Cerebellar nuclear complex (tissue), 1 donor: ENCODE data around the gene PTCH1.

Experiments
- DNase-seq, 2 experiments: peaks; one replicate each; lab custom pipeline; 2025; lab: John Stamatoyannopoulos, UW

The PTCH1 gene

DNA sequence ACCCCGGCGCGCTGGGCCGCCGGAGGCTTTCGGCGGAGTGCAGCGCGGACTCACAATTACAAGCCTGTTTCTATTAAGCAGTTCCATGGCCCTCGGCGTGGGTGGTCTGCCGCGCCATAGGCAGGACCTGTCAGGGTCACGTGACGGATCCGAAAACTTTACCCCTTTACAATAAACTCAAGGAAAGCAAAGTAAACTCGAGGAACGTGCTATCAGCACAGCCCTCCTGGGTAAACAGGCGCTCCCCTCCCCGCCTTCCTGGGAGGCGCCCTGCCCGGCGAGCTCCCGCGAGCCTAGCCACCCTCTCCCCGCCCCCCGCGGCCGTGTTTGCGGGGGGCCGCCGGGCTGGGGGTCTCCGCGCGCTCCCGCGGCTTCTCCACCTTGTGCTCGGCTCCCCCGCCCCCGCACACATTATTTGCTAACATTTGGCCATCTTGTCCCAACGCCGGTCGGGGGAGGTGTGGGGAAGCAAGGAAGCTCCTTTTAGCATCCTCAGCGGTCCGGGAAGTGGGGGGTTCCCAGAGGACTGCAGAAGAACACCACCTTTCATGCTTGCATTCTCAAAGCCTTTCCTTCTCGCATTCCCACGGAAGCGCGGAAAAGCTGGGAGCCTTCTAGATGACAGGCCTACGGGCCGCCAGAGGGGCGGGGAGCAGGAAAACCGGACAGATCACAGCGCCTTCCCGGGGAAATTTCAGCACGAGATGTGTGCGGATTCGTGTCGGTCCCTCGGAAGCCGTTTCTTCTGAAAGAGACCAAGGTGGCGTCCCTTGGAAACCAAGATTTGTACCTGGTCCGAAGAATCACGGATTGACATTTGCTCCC, at the start of gene PTCH1:
Gene PTCH1 (minus strand): TSS at position 238 of the 825 bp plus-strand sequence.
- DNase-seq, result peak in 1 of 2 experiments; percentile 24

DNA sequence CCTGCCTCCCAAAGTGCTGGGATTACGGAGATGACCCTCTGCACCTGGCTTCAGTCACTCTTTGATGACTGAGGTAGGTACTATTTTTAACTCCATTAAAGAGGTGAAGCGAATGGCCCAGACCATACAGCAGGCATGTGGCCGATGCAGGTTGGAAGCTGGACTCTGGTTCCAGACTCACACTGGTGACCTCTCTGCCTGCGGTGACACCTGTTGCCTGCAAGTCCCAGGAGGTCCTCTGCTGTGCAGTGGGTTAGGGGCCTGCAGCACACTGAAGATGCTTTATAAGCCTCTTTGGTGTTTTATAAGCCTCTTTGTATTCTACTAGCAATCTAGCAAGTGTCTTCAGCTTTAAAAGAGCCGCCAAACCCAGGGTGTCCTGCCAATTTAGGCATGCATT, 49.2 kb upstream of the PTCH1 start:
- no peak for DNase-seq

DNA sequence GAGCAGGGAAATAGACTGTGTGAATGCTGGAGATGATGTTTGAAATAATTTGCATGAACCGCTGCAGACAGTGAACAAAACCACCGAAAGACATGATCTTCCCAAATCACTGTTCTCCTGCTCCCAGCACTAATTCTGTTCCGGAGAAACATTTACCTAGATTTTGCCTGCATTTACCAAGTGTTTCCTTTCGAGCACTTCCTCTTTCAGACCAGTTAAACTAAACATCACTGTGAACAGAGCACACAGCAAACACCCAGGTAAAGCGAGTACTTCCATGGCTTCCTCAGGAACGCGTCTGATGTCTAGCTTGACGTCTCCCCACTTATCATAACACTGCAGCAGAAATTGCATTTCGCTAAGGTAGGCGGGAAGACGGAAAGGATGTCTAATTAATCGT, 45.1 kb upstream of the PTCH1 start:
- DNase-seq, result no peak

DNA sequence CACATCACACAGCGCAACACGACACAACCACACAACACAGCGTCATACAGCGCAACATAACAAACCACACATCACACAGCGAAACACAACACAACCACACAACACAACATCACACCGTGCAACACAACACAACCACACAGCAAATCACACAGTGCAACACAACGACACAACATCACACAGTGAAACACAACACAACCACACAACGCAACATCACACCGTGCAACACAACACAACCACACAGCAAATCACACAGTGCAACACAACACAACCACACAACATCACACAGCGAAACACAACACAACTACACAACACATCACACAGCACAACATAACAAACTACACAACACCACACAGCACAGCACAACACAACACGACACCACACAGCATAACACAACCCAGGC, 40.4 kb upstream of the PTCH1 start:
- DNase-seq, result no peak

DNA sequence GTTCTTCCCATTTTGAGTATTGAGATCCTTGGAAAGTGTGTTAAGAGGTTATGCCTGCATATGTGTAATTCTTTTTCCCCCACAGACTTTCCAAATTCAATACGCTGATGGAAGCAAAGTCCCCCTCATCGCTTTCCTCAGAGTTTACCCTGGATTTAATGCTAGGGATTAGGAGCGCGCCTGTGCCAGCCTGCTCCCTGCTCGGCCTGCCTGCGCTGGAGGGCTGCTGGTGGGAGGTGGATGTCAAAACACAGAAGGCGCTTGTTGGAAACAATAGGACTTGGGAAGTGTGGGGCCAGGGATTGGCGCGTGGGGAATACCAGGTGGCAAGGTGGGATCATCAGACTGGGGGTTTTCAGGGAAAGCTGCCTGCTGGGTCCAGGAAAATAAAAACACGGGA, 39.8 kb upstream of the PTCH1 start:
- no peak for DNase-seq

DNA sequence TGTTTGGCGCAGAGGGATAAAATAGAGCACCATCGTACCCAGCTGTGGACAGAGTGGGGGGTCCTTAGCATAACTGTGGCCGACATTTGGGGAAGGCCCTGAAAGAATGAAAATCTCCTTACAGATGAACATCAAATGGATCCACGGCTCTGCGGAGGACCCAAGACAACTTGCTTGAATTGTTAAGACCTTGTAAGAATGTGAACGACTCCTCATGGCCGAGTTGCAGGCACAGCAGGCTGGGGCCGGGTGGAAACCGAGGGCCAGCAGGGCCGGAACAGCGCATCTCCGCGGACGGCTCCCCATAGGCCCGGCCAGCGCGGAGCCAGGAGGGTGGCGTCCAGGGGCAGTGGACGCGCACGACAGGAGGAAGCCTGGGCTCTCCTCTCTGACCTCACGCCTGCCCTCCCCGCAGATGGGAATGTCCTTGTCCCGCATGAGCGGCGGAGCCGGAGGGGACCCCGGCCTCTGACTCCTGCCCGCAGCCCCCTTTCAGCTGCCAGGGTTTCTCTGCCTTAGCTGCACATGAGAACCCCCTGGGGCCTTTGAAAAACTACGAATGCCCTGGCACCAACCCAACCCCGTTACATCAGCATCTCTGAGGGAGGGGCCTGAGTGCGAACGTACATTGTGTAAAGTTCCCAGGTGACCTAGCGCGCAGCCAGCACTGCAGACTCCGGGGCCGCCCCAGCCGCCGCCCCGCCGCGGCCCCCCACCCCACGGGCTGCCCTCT, 36.2 kb upstream of the PTCH1 start:
- DNase-seq, result no peak

DNA sequence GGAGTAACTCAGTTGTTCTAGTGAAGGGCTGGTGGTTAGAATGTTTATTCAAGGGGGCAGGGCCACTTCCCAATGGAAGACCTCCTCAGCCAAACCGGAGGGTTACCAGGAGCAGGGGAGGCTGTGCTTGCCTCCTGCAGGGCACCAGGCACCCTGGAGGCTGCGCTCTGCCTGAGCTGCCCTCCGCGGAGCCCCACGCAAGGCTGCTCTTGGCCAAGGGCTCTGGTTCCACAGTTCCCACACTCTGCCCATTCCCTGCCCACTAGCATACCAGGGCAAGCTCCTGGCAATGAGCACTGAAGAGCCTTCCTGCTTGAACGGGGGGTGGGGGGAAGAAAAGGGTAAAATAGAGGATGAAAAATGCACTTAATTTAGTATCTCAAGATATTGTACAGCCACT, 35.5 kb upstream of the PTCH1 start:
- DNase-seq, result no peak

DNA sequence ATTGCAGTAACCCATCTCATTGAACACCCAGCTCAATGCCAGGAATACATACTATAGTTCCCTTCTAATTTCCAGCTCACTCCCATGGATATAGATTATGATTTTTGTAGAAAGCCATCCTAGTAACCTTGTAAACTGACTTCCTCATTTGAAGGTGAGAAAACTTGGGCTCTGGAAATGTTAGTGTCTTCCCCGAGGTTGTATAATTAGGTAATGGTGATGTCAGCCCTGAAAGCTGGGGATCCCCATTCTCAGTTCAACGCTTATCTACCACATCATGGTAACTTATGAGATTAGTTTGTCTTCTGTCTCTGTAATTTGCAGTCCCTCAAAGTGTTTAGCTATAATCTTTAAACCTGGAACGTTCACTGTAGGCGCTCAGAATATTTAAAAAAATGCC, 34.6 kb upstream of the PTCH1 start:
- DNase-seq, result no peak

DNA sequence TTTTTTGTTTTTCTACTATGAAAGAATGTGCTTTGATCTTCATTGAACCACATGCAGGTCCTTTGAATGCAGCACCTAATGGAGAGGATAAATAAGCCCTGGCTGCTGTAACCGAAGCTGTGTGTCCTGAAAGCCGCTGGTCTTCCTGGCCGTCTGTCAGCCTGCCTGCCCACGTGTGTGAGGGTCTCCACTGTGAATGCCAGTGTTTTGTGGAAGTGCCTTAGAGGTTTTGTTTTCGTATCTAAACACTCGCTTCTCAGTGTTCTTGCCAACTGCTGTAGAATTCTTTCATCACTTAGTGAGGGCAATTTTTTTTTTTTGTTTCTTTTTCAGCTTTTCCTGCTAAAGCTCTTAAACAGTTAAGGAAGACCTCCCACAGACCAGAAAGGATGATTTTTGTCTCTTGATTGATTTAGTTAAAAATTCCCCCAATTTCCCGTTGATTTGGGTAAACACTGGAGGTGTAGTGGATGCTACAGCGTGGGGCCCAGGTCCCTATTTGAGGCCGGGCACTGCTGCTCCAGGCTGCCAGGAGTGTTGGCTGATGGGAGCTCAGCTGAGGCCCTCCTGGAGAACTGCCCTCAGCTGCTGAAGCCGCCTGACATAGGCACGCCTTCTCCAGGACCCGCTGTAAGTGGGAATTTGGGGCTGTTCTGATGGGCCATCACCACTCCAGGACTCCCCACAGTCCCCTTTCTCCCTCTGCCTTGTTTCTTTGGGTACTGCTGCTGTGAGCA, 29.2 kb upstream of the PTCH1 start:
- DNase-seq, result no peak

DNA sequence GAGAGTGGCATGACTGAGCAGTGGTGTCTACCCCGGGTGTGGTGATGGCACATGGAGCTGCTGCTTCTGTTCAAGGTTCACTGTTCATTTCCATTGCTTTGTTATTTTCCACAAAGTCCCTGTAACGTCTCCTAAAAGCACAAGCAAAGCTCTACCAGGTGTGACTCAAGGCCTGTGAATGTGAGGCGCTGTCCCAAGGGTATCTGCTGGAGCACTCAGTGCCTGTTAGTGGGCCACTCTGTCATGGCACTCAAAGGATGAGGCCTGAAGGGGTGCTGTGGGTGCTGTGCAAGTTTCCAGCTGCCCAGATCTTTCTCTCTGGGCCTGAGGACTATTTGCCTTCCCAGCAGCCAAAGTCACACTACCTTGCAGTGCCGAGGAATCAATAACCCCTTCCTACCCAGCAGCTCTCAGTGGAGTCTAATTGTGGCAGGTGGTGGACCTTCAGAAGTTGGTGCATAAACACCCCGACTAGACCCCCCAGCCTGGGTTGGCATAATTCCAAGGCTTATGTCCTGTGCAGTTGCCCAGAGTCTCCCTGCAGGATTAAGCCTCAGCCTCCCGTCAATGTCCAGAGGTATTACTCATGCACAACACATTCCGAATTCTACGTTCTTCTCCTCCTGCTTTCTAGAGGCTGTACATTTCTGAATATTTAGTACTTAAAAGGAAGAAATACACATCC, 17.4 kb upstream of the PTCH1 start:
- no peak for DNase-seq

DNA sequence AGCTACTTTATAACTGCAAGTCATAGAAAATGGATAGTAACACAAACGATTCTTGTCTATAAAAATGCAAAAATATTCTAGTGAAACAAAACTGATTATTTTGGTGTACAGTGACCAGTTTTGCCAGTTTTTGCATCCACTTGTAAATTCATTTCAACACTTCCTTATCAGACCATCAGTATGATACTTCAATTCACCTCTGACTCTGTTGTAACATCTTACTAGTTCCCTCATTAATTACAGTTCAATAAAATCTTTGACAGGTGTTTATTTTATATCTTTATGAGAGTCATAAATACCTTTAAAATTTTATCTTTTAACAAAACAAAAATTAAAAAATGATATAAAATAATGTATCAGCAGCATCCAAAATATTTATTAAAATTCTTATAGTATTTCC, 13.1 kb upstream of the PTCH1 start:
- DNase-seq, result no peak

DNA sequence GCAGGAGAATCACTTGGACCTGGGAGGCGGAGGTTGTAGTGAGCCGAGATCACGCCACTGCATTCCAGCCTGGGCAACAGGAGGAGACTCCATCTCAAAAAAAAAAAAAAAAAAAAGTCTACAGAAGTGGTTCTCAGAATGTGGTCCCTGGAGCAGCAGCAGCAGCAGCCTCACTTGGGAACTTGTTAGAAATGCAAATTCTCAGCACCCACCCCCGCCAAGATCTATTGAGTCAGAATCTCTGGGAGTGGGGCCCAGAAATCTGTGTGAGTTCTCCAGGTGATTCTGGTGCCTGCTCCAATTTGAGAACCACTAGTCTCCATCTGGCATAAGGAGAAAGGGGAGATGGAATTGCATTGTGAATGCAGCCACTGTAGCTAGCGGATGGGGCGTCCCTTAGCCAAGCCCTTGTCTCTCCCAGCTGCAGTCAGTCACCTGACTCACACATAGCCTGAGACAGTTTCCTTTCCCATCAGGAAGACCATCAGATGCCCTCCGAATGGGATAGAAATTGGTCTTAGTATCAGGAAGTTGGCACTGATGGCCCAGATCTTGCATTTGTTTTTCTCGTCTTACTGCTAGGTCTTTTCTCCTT, 12.2 kb upstream of the PTCH1 start:
- DNase-seq, result no peak

DNA sequence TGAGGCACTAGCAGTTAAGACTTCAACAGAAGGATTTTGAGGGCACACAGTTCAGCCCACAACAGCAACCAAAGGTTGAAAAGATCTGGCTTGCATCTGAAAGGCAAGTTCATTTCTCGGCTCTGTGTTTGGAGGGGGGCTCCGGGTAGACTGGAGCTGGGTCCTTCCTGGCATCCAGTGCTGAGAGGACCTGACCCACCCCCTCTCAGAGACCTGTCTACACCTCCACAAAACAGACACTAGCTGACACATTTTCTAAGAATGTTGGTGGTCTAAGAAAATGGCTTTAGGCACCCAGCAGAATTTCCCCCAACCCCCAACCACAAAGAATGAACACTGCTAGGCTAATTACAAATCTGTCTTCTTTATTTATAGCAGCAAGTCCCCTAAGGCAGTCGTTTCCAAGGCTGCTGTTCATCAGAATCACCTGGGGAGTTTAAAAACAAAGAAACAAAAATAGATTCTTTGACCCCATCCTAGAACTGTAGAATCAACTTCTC, 6.2 kb upstream of the PTCH1 start:
- DNase-seq, result no peak

DNA sequence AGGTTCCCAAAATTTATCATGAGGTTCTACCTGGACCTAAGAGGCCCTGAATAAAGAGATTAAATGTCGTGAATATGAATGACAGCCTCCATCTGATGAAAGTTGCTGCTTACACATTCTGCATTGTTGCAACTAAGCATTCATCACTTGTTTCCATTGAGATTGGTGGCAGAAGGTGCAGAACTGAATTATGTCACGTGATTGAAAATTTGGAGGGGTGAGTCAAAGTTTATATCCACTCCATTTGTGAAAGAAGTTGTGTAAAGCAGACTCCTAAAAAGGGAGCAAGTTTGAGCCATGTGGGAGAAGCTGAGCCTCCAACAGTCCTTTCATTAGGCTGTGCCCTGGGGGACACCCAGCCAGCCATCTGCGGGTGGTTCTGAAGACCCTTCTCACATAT, 4.9 kb upstream of the PTCH1 start:
- DNase-seq, result no peak

DNA sequence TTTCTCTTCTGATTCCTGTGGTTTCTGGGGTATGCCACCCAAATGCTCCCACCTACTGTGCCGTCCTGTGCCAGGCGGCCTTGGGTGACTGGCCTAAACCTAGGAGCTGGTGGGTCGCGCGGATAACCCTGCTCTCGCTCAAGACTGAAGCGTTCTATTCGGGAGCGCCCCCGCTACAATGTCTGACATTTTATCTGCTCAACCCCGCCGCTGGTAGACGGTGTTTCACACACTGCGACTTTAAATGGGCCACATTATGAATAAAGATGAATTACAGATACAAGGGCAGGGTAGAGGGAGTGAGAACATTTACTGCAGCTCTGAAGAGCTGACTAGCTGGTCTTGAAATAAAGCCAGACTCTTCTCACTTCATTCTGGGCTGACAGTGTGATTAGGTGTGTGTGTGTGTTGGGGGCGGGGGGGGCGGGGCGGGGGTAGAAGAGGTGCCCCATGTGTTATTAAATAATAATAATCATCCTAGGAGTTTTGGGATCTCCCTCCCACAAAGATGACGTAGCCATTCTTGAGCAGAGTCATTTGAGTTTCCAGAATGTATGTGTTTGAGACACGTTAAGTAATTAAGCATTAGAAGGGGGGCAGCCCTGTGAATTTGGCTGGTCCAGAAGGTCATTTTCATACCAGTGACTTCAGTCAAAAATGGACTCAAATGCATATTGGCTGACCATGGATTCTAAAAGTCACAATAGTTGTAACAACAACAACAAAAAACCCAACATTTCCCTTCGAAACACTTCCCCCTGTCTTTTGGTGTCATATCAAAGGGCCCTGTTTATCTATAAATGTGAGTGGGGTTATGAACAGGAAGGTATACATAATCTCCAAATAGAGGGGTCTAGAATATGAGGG, 1.0 kb upstream of the PTCH1 start:
- DNase-seq, result no peak

DNA sequence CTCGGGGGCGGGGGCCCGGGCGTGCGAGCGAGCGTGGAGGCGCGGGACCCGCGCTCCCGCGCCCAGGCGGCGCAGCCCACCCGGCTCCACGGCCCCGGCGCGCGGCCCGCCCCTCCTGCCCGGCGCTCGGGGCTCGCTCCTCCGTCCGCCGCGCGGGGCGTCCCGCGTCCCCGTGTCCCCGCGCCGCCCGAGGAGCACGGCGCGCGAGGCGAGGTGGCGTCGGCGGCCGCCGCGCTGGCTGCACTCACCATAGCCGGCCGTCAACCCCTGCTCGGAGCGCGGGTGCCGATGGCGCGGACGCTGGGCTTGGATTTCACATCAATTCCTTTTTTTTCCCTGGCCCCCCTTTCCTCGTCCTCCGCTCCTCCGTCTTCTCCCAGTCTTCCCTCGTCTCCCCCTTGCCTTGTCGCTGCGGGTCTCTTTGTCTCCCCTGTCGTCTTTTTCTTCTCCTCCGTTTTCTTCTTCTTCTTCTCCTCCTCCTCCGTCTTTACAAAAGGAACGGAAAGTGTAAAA, 494 bp downstream of the PTCH1 start:
- DNase-seq, result no peak

DNA sequence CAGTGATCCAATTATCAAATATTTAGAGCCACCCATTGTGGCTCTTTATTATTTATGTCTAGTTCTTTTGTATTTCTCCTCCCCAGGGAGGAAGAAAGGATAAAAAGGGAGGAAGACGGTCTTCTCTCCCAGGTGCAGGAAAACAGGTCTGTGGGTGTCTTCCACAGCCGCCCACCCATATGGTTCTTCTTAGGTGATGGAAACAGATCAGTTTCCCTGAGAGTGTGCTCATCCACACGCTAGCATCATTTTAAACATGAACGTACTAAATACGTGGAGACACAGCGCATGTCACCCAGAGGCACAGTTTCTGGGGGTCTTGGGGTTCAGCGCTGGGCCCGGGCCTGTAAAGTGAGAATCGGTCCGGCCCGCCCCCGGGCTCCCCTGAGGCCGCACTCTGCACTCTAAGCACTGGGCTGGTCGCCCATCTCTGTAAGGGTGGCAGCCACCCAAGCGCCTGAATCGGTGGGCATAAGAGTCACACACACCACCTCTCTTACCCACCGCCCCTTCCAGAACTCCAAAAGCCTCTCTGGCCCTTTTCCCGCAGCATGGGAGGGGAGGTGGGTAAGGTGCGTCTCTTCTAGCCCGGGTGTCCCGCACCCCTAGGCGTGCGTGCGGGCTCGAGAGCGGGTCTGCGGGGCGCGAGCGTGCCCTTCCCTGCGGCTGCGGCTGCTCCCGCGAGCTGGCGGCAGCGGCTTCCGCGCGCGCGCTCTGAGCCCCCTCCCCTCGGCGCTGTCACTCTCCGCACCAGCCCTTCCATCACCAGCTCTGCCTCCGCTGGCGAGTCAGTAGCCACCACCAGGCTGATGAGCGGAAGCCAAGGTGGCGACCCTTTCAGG, 1.3 kb downstream of the PTCH1 start:
- DNase-seq, result no peak

DNA sequence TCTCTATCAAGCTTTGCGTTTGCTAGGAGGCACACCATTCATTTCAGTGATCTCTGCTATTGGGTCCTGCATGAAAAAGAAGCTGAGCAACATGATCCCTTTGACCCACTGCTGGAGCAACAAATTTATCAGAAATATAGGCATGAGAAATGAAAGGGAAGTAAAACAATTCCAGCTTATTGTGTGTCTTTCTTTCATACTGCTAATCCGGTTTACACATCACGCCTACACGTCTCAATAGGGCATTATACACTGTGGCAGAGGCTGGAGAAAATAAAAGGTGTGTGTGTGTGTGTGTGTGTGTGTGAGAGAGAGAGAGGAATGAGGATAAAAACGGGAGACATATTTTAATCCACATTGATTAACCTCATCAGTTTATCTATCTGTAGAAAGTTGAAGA, 2.4 kb downstream of the PTCH1 start:
- no peak for DNase-seq

DNA sequence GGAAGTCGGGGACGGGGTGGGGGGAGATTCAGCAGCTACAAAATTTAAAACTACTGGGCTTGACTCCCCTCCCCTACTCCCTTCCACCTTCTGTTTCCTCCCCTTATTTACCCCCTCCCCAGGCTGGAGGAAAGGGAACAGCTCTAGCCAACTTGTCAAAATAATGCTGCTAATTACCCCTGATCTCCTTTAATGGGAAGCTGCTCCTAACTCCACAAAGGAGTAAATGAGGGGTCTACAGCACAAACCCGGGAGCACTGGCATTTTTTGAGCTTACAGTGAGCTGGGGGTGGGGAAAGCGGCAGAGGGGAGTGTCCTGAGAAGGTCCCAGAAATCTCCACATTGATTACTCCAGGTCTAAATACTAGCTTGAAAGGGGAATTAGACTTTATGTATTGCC, 3.1 kb downstream of the PTCH1 start:
- DNase-seq, result no peak

DNA sequence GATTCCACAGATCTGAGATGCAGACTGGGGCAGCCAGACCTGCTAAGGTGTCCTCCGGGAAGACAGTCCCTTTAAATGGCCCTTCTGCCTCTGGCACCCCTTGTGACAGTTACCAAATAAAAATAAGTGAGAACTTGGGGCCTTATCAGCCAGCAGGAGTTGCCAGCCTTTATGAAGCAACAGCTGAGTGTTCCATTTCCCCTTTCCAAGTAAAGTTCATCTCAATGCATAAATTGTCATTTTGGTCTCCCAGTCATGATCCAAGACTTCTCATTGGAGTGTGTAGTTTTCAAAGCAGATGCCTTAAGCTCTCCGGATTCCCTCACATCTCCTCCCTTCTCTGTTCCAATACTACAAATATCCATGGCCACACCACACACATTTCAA, 4.1 kb downstream of the PTCH1 start:
- DNase-seq, result no peak
